Stimulated activated CD4-positive, alpha-beta T cell treated with anti-CD3 and anti-CD28 coated beads, TNF-alpha, amount 100 ng/mL, for 24 hours (primary cell): ENCODE results near the gene MYO5C.

Experiments used
- DNase-seq, 3 experiments: peaks; one replicate each; pipeline ENCODE4 v3.0.0-alpha.2; 2020; ENCODE audit warnings: low read depth in 3 of 3

Gene MYO5C

GRCh38 chr15:52295421-52296001 lies at the start of gene MYO5C:
MYO5C (minus strand) TSS chr15:52295804; CDS start chr15:52295636, 168 bp downstream.
- DNase-seq, result no peak

- DNase-seq, result no peak
Observed at GRCh38 chr15:52344592-52344991, 49.0 kb upstream of the MYO5C start.

GRCh38 chr15:52343831-52344230 lies 48.2 kb upstream of the MYO5C start:
- no peak for DNase-seq

GRCh38 chr15:52340093-52340492 lies 44.5 kb upstream of the MYO5C start:
- no peak for DNase-seq

GRCh38 chr15:52338891-52339290 lies 43.3 kb upstream of the MYO5C start:
- DNase-seq, result no peak

GRCh38 chr15:52338058-52338457 lies 42.5 kb upstream of the MYO5C start:
- DNase-seq, result no peak

GRCh38 chr15:52337198-52337853 lies 41.7 kb upstream of the MYO5C start:
- no peak for DNase-seq

GRCh38 chr15:52336529-52336928 lies 40.9 kb upstream of the MYO5C start:
- DNase-seq, result no peak

GRCh38 chr15:52334491-52335160 lies 39.0 kb upstream of the MYO5C start:
- DNase-seq, result no peak

- DNase-seq, result peak; percentile 9 to 39 (median 22)
Observed at GRCh38 chr15:52331490-52332240, 36.1 kb upstream of the MYO5C start.

- no peak for DNase-seq
Observed at GRCh38 chr15:52329987-52330386, 34.4 kb upstream of the MYO5C start.

GRCh38 chr15:52329150-52329549 lies 33.5 kb upstream of the MYO5C start:
- DNase-seq, result no peak

GRCh38 chr15:52328680-52329079 lies 33.1 kb upstream of the MYO5C start:
- no peak for DNase-seq

- no peak for DNase-seq
Observed at GRCh38 chr15:52326756-52327155, 31.2 kb upstream of the MYO5C start.

GRCh38 chr15:52324109-52324508 lies 28.5 kb upstream of the MYO5C start:
- DNase-seq, result no peak

GRCh38 chr15:52318729-52319500 lies 23.3 kb upstream of the MYO5C start:
- no peak for DNase-seq

- no peak for DNase-seq
Observed at GRCh38 chr15:52317688-52318087, 22.1 kb upstream of the MYO5C start.

GRCh38 chr15:52317022-52317421 lies 21.4 kb upstream of the MYO5C start:
- DNase-seq, result no peak

- DNase-seq, result no peak
Observed at GRCh38 chr15:52309154-52309548, 13.5 kb upstream of the MYO5C start.

- DNase-seq, result no peak
Observed at GRCh38 chr15:52308446-52309153, 13.0 kb upstream of the MYO5C start.

GRCh38 chr15:52307847-52308246 lies 12.2 kb upstream of the MYO5C start:
- DNase-seq, result no peak
